Measurements from ENCODE around the gene ITSN2. TPM values are rescaled to one million over a fixed set of nuclear protein-coding genes. Genes with fewer than 3 reads are reported as not detected.
A peak's percentile ranks its signal among the peaks of the same experiment; 100 is the strongest.

The ITSN2 gene
- total and polyA plus RNA-seq, 4 donors, result 34.3 to 77.2 (median 54.5) TPM

DNA sequence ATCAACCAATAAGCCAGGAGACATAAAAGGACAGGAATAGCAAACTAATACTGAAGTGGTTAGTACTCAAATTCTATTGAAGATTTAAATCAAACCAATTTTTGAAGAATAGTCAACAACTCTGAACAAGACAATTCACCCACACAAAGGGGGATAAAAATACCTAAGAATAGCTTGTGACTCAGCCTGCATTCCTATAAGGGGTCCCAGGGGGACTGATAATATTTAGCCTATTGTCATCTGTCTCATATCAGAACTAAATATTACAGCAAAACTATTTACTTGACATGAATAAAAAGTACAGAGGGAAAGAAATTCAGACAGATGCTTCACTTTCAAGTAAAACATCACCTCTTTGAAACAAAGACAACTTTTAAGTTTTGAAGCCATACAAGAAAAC is 7.7 kb downstream of the ITSN2 start:
- H3K27me3 ChIP-seq (ENCODE audit: control insufficient read depth in 3 of 3, insufficient read depth in 3 of 3, low read length in 2 of 3), result no peaks in the 10 kb centered on the region
- H3K27ac ChIP-seq (ENCODE audit: low read depth in 1 of 2, low read length in 1 of 2), result no peak overlapping the region
- DNase-seq (no peak), ATAC-seq (ENCODE audit: insufficient read depth, low FRiP score) (no peak)
- peaks cover 0 to 28% (median 0%) of the 10 kb centered on the region in 5 donors for H3K4me1 ChIP-seq (ENCODE audit: control insufficient read depth in 5 of 5, insufficient read depth in 5 of 5, low read length in 5 of 5)
- H3K9ac ChIP-seq (ENCODE audit: insufficient read depth in 1 of 2, low read length in 2 of 2), result no peak overlapping the region
- TF ChIP-seq, protein P1, sequence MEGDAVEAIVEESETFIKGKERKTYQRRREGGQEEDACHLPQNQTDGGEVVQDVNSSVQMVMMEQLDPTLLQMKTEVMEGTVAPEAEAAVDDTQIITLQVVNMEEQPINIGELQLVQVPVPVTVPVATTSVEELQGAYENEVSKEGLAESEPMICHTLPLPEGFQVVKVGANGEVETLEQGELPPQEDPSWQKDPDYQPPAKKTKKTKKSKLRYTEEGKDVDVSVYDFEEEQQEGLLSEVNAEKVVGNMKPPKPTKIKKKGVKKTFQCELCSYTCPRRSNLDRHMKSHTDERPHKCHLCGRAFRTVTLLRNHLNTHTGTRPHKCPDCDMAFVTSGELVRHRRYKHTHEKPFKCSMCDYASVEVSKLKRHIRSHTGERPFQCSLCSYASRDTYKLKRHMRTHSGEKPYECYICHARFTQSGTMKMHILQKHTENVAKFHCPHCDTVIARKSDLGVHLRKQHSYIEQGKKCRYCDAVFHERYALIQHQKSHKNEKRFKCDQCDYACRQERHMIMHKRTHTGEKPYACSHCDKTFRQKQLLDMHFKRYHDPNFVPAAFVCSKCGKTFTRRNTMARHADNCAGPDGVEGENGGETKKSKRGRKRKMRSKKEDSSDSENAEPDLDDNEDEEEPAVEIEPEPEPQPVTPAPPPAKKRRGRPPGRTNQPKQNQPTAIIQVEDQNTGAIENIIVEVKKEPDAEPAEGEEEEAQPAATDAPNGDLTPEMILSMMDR (IDR thresholded peaks at IDR 0.05; ENCODE audit: control extremely low read depth, extremely low read depth), result no peak
- H3K4me3 ChIP-seq, result no peak overlapping the region
- no peaks in the 10 kb centered on the region for H3K9me3 ChIP-seq (ENCODE audit: control insufficient read depth in 4 of 4, insufficient read depth in 3 of 4, low read length in 3 of 4)
- H3K36me3 ChIP-seq (ENCODE audit: control insufficient read depth in 4 of 4, insufficient read depth in 4 of 4, low read length in 4 of 4), result no peaks in the 10 kb centered on the region

GRCh38 chr2:24351981-24352380 is 8.4 kb downstream of the ITSN2 start:
- H3K36me3 ChIP-seq (ENCODE audit: control insufficient read depth in 4 of 4, insufficient read depth in 4 of 4, low read length in 4 of 4), result no peaks in the 10 kb centered on the region
- ATAC-seq (ENCODE audit: insufficient read depth, low FRiP score) (no peak), DNase-seq (no peak)
- H3K9ac ChIP-seq (ENCODE audit: insufficient read depth in 1 of 2, low read length in 2 of 2), result no peak overlapping the region
- peak overlapping the region in 1 of 2 donors; percentile 41 for H3K27ac ChIP-seq (ENCODE audit: low read depth in 1 of 2, low read length in 1 of 2)
- 33 to 64% methylated on average over 1 of the region's 1 CpG for WGBS, 2 donors
- TF ChIP-seq, protein P1 (IDR thresholded peaks at IDR 0.05; ENCODE audit: control extremely low read depth, extremely low read depth), result no peak
- no peak overlapping the region for H3K4me3 ChIP-seq
- no peaks in the 10 kb centered on the region for H3K27me3 ChIP-seq (ENCODE audit: control insufficient read depth in 3 of 3, insufficient read depth in 3 of 3, low read length in 2 of 3)
- H3K4me1 ChIP-seq (ENCODE audit: control insufficient read depth in 5 of 5, insufficient read depth in 5 of 5, low read length in 5 of 5), result peaks cover 0 to 28% (median 0%) of the 10 kb centered on the region in 5 donors
- no peaks in the 10 kb centered on the region for H3K9me3 ChIP-seq (ENCODE audit: control insufficient read depth in 4 of 4, insufficient read depth in 3 of 4, low read length in 3 of 4)

- no peaks in the 10 kb centered on the region for H3K27me3 ChIP-seq (ENCODE audit: control insufficient read depth in 3 of 3, insufficient read depth in 3 of 3, low read length in 2 of 3)
- H3K4me1 ChIP-seq (ENCODE audit: control insufficient read depth in 5 of 5, insufficient read depth in 5 of 5, low read length in 5 of 5), result peaks cover 0 to 28% (median 0%) of the 10 kb centered on the region in 5 donors
- TF ChIP-seq, protein P1 (IDR thresholded peaks at IDR 0.05; ENCODE audit: control extremely low read depth, extremely low read depth), result no peak
- WGBS, 2 donors, result 50 to 59% methylated on average over 3 of the region's 3 CpGs
- peak overlapping the region in 1 of 2 donors; percentile 41 for H3K27ac ChIP-seq (ENCODE audit: low read depth in 1 of 2, low read length in 1 of 2)
- DNase-seq (no peak), ATAC-seq (ENCODE audit: insufficient read depth, low FRiP score) (no peak)
- H3K9me3 ChIP-seq (ENCODE audit: control insufficient read depth in 4 of 4, insufficient read depth in 3 of 4, low read length in 3 of 4), result no peaks in the 10 kb centered on the region
- no peak overlapping the region for H3K4me3 ChIP-seq
- no peaks in the 10 kb centered on the region for H3K36me3 ChIP-seq (ENCODE audit: control insufficient read depth in 4 of 4, insufficient read depth in 4 of 4, low read length in 4 of 4)
- no peak overlapping the region for H3K9ac ChIP-seq (ENCODE audit: insufficient read depth in 1 of 2, low read length in 2 of 2)
These were observed 8.8 kb downstream of the ITSN2 start for GRCh38 chr2:24351627-24351938.
